WTC11 (cell line): ENCODE data around the gene UBAP1L. TPM values are rescaled to one million over a fixed set of nuclear protein-coding genes. Genes with fewer than 3 reads are reported as not detected.

Experiments used
- ATAC-seq: fragments of 200-7000 bp; cut with Tn5 transposase; 2 replicates; pipeline ENCODE4 v1.10.0; 2021; ENCODE audit warnings: mild to moderate bottlenecking, moderate library complexity
- CTCF ChIA-PET: fragments of 300-600 bp; sonication (Branson Sonifier 250); formaldehyde crosslinking; loops from one replicate; lab custom pipeline; 2021; ENCODE audit warnings: antibody characterized with exemption; lab: Charles Lee
- POLR2A ChIA-PET: fragments of 350-600 bp; sonication (Branson Sonifier 250); formaldehyde crosslinking; loops from one replicate; lab custom pipeline; 2021; ENCODE audit warnings: antibody characterized with exemption; lab: Charles Lee
- DNase-seq: peaks from one replicate; pipeline ENCODE4 v3.0.0; 2021; ENCODE audit warnings: low spot score
- H3K27ac Mint-ChIP-seq: 2 replicates; pipeline ENCODE4 v1.8.0; 2021; ENCODE audit warnings: mixed read lengths
- H3K27me3 Mint-ChIP-seq: 2 replicates; pipeline ENCODE4 v1.8.0; 2021; ENCODE audit warnings: low read depth, mild to moderate bottlenecking, moderate library complexity, mixed read lengths
- H3K36me3 Mint-ChIP-seq: 2 replicates; pipeline ENCODE4 v1.8.0; 2021; ENCODE audit warnings: mixed read lengths
- H3K4me1 Mint-ChIP-seq: 2 replicates; pipeline ENCODE4 v1.8.0; 2022; ENCODE audit warnings: mixed read lengths
- H3K4me3 Mint-ChIP-seq: 2 replicates; pipeline ENCODE4 v1.8.0; 2021; ENCODE audit warnings: mild to moderate bottlenecking, moderate library complexity, mixed read lengths
- H3K9me3 Mint-ChIP-seq: 2 replicates; pipeline ENCODE4 v1.8.0; 2021; ENCODE audit warnings: mixed read lengths
- ATF1 ChIP-seq: sonication (generic); formaldehyde crosslinking; IDR thresholded peaks from 2 replicates; pipeline ENCODE4 v1.8.1; 2023; ENCODE audit warnings: mild to moderate bottlenecking, moderate library complexity, missing genetic modification reagents
- ATF2 ChIP-seq: sonication (generic); formaldehyde crosslinking; IDR thresholded peaks from 2 replicates; pipeline ENCODE4 v1.8.1; 2022; ENCODE audit warnings: low read depth, missing genetic modification reagents, borderline replicate concordance
- FOXK1 ChIP-seq: sonication (generic); formaldehyde crosslinking; IDR thresholded peaks from 2 replicates; pipeline ENCODE4 v1.8.0; 2022; ENCODE audit warnings: mild to moderate bottlenecking, moderate library complexity, missing genetic modification reagents
- HMGA2 ChIP-seq: fragments of 250-450 bp; sonication (Bioruptor Pico); IDR thresholded peaks from 2 replicates; pipeline ENCODE4 v1.4.0; 2021; ENCODE audit warnings: mild to moderate bottlenecking, moderate library complexity
- IRF1 ChIP-seq: sonication (generic); formaldehyde crosslinking; IDR thresholded peaks from 2 replicates; pipeline ENCODE4 v1.8.0; 2023; ENCODE audit warnings: missing genetic modification reagents
- MYBL2 ChIP-seq: sonication (generic); formaldehyde crosslinking; IDR thresholded peaks from 2 replicates; pipeline ENCODE4 v1.8.1; 2023; ENCODE audit warnings: mild to moderate bottlenecking, moderate library complexity, missing genetic modification reagents
- OVOL2 ChIP-seq: fragments of 250-450 bp; sonication (Bioruptor Pico); IDR thresholded peaks from 2 replicates; pipeline ENCODE4 v1.9.0; 2021; ENCODE audit warnings: mild to moderate bottlenecking, borderline replicate concordance
- RELA ChIP-seq: sonication (generic); formaldehyde crosslinking; IDR thresholded peaks from 2 replicates; pipeline ENCODE4 v1.8.1; 2022; ENCODE audit warnings: missing genetic modification reagents, mild to moderate bottlenecking, borderline replicate concordance
- SMAD3 ChIP-seq: sonication (generic); formaldehyde crosslinking; IDR thresholded peaks from 2 replicates; pipeline ENCODE4 v1.8.0; 2022; ENCODE audit warnings: missing genetic modification reagents, mild to moderate bottlenecking, borderline replicate concordance
- SP1 ChIP-seq: sonication (generic); formaldehyde crosslinking; conservative IDR thresholded peaks from 2 replicates; pipeline ENCODE4 v1.8.1; 2022; ENCODE audit warnings: missing genetic modification reagents
- TCF7 ChIP-seq: sonication (generic); formaldehyde crosslinking; IDR thresholded peaks from 2 replicates; pipeline ENCODE4 v1.8.0; 2022; ENCODE audit warnings: mild to moderate bottlenecking, low read depth, missing genetic modification reagents, moderate library complexity
- ZNF263 ChIP-seq: sonication (generic); formaldehyde crosslinking; IDR thresholded peaks from 2 replicates; pipeline ENCODE4 v1.8.1; 2022; ENCODE audit warnings: low read depth, mild to moderate bottlenecking, moderate library complexity, missing genetic modification reagents
- ZNF532 ChIP-seq: fragments of 250-450 bp; sonication (Bioruptor Pico); IDR thresholded peaks from 2 replicates; pipeline ENCODE4 v1.9.0; 2021; ENCODE audit warnings: mild to moderate bottlenecking, borderline replicate concordance
- total RNA-seq: library from RNA; stranded (reverse); gene quantifications from 3 replicates; pipeline ENCODE4 v1.2.3, GENCODE V29; 2021
- TF ChIP-seq, protein P1 (sequence below): sonication (generic); formaldehyde crosslinking; IDR thresholded peaks from 2 replicates; pipeline ENCODE4 v1.8.1; 2023; ENCODE audit warnings: mild to moderate bottlenecking, missing genetic modification reagents
- TF ChIP-seq, protein P2 (sequence below): sonication (generic); formaldehyde crosslinking; IDR thresholded peaks from 2 replicates; pipeline ENCODE4 v1.8.1; 2023; ENCODE audit warnings: mild to moderate bottlenecking, missing genetic modification reagents, borderline replicate concordance
- TF ChIP-seq, protein P3 (sequence below): sonication (generic); formaldehyde crosslinking; IDR thresholded peaks from 2 replicates; pipeline ENCODE4 v1.8.1; 2023; ENCODE audit warnings: mild to moderate bottlenecking, missing genetic modification reagents, moderate library complexity

Gene UBAP1L
- total RNA-seq, 1 experiment from 2014 or later: 2.0 TPM

DNA sequence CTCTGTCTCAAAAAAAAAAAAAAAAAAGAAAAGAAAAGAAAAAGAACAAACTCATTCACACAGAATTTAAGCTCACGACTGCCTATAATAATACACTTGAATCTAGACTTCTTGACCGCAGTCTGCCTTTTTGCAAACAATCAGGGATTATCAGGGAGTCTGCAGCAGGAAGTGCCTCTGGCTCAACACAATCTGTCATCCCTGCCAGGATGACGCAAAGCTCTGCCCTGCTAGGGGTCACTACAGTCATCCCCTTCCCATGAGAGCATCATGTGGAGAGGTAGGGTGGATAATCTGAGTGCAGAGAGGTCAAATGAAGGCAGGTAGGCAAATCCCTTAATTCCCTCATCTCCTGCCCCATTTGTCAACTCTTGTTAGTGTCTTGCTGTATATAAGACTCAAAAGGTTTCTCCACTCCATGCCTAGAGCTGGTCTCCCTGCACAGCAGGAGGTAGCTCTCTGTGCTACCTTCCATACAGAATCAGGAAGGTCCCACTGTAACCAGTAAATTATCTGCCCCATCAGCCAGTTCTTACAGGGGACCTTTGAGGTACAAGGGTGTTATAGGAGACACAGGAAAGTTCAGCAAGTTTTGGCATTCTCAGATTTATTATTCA lies 4.2 kb downstream of the UBAP1L start:
- ATAC-seq (no peak), DNase-seq (no peak)
- no peak overlapping the region for H3K4me3 Mint-ChIP-seq
- H3K4me1 Mint-ChIP-seq: no peaks in the 10 kb centered on the region
- H3K9me3 Mint-ChIP-seq: no peaks in the 10 kb centered on the region
- ChIA-PET POLR2A (interaction anchor here (0.7 kb wide), 1 partner anchor 611 kb away, joined by 3 read pairs; no protein-coding TSS in a partner anchor), CTCF (interaction anchor here (0.8 to 2.4 kb wide), 4 partner anchors 9 to 383 kb away, joined by 3 to 33 read pairs (median 4); no protein-coding TSS in a partner anchor)
- no peaks in the 10 kb centered on the region for H3K27me3 Mint-ChIP-seq
- H3K36me3 Mint-ChIP-seq: no peaks in the 10 kb centered on the region; the same call in 1 of the 2 replicates
- TF ChIP-seq, protein P1, sequence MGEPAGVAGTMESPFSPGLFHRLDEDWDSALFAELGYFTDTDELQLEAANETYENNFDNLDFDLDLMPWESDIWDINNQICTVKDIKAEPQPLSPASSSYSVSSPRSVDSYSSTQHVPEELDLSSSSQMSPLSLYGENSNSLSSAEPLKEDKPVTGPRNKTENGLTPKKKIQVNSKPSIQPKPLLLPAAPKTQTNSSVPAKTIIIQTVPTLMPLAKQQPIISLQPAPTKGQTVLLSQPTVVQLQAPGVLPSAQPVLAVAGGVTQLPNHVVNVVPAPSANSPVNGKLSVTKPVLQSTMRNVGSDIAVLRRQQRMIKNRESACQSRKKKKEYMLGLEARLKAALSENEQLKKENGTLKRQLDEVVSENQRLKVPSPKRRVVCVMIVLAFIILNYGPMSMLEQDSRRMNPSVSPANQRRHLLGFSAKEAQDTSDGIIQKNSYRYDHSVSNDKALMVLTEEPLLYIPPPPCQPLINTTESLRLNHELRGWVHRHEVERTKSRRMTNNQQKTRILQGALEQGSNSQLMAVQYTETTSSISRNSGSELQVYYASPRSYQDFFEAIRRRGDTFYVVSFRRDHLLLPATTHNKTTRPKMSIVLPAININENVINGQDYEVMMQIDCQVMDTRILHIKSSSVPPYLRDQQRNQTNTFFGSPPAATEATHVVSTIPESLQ (CRISPR knock-in tag): no peak
- TF ChIP-seq ZNF263 (CRISPR knock-in tag): no peak
- no peak for TF ChIP-seq FOXK1 (CRISPR knock-in tag)
- TF ChIP-seq, protein P2, sequence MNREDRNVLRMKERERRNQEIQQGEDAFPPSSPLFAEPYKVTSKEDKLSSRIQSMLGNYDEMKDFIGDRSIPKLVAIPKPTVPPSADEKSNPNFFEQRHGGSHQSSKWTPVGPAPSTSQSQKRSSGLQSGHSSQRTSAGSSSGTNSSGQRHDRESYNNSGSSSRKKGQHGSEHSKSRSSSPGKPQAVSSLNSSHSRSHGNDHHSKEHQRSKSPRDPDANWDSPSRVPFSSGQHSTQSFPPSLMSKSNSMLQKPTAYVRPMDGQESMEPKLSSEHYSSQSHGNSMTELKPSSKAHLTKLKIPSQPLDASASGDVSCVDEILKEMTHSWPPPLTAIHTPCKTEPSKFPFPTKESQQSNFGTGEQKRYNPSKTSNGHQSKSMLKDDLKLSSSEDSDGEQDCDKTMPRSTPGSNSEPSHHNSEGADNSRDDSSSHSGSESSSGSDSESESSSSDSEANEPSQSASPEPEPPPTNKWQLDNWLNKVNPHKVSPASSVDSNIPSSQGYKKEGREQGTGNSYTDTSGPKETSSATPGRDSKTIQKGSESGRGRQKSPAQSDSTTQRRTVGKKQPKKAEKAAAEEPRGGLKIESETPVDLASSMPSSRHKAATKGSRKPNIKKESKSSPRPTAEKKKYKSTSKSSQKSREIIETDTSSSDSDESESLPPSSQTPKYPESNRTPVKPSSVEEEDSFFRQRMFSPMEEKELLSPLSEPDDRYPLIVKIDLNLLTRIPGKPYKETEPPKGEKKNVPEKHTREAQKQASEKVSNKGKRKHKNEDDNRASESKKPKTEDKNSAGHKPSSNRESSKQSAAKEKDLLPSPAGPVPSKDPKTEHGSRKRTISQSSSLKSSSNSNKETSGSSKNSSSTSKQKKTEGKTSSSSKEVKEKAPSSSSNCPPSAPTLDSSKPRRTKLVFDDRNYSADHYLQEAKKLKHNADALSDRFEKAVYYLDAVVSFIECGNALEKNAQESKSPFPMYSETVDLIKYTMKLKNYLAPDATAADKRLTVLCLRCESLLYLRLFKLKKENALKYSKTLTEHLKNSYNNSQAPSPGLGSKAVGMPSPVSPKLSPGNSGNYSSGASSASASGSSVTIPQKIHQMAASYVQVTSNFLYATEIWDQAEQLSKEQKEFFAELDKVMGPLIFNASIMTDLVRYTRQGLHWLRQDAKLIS (CRISPR knock-in tag): no peak
- TF ChIP-seq, protein P3, sequence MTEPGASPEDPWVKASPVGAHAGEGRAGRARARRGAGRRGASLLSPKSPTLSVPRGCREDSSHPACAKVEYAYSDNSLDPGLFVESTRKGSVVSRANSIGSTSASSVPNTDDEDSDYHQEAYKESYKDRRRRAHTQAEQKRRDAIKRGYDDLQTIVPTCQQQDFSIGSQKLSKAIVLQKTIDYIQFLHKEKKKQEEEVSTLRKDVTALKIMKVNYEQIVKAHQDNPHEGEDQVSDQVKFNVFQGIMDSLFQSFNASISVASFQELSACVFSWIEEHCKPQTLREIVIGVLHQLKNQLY (CRISPR knock-in tag): no peak
- no peak for TF ChIP-seq IRF1 (CRISPR knock-in tag)
- TF ChIP-seq HMGA2 (CRISPR knock-in tag): no peak
- no peak for TF ChIP-seq MYBL2 (CRISPR knock-in tag)
- TF ChIP-seq ZNF532 (CRISPR knock-in tag): no peak
- TF ChIP-seq SP1: no peak
- no peak for TF ChIP-seq ATF1 (CRISPR knock-in tag)
- no peak for TF ChIP-seq TCF7 (CRISPR knock-in tag)
- TF ChIP-seq ATF2 (CRISPR knock-in tag): no peak
- TF ChIP-seq RELA (CRISPR knock-in tag): no peak
- TF ChIP-seq OVOL2 (CRISPR knock-in tag): no peak
- TF ChIP-seq SMAD3 (CRISPR knock-in tag): no peak
- H3K27ac Mint-ChIP-seq: peak overlapping the region; percentile 69; the same call in 1 of the 2 replicates
